GM18868 (cell line): ENCODE results near the gene UMPS.

Source experiments
- ATAC-seq: cut with Tn5 transposase; IDR thresholded peaks from one replicate; pipeline ENCODE4 v1.9.1; 2021; ENCODE audit warnings: mild to moderate bottlenecking, moderate library complexity; ENCODE audit not compliant: unreplicated experiment

UMPS gene

DNA sequence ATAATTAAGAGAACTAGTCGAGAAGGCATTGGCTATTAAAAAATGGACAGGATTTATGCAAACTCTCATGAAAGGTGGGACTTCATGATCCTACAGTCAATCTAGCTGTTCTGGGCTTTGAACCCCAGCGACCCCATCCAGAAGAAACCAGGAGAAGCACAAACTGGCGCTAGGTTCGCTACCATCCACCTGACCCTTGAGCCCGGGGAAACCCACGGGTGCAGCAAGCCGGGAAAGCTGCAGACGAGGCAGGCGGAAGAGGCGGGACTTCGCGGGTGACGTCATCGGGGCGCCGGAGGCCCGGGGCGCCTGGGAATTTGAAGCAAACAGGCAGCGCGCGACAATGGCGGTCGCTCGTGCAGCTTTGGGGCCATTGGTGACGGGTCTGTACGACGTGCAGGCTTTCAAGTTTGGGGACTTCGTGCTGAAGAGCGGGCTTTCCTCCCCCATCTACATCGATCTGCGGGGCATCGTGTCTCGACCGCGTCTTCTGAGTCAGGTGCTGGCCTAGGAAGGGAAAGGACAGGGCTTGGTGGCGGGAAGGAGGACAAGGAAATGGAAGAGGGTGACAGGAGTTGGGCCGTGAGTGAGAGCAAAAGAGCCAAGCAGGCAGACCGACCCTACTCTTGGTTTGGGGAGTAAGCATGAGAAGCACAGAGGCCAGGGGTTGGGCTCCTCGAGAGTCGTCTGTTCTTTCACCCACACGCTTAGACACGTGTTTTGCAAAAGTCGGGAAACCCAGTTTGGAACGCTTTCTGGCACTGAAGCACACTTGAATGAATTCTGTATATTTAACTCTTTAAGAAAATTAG lies at the start of gene UMPS:
TSS of gene UMPS (plus strand) at position 324 of the 812 bp plus-strand sequence. CDS start at position 344, 20 bp downstream.
- ATAC-seq, result peak; percentile 96

GRCh38 chr3:124680521-124680920 lies 49.7 kb upstream of the UMPS start:
- ATAC-seq, result no peak

DNA sequence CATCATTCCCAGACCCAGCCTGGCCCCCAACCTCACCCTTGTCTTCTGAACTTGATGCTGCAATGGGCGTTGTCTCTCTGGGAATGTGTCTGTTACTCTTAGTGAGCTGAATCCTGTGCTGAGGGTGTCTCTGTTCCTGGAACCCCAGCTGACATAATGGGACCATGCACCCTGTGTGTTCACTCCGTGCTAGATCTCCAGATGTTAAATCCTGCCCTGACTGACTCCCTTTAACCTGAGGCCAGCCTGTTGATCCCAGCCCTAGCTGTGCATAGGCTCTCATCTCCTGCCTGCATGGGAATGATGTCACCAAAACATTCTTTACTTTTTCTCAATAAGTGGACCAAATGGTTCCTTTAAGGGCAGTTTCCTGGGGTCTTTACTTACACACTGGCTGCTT lies 48.0 kb upstream of the UMPS start:
- no peak for ATAC-seq

- ATAC-seq, result no peak
Measured at GRCh38 chr3:124684459-124684858, 45.8 kb upstream of the UMPS start.

- no peak for ATAC-seq
Measured at GRCh38 chr3:124685067-124685466, 45.2 kb upstream of the UMPS start.

DNA sequence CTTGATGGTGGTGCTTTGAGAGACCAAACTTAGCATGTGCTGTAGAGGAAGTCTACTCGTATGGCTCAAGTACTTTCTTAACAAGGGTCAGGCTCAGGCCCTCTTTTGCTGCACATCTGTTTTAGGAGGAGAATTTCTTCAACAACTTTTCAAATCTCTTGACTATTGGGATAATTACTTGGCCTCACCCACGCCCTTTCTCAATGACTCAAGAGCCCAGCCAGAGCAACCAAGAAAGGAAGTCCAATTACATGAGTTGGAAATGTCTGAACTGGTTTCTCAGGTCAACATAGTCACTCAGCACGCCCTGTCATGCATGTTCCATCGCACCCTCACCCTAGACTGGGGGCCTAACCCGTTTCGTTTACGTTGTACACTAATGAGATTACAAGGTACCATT lies 44.8 kb upstream of the UMPS start:
- ATAC-seq, result no peak

DNA sequence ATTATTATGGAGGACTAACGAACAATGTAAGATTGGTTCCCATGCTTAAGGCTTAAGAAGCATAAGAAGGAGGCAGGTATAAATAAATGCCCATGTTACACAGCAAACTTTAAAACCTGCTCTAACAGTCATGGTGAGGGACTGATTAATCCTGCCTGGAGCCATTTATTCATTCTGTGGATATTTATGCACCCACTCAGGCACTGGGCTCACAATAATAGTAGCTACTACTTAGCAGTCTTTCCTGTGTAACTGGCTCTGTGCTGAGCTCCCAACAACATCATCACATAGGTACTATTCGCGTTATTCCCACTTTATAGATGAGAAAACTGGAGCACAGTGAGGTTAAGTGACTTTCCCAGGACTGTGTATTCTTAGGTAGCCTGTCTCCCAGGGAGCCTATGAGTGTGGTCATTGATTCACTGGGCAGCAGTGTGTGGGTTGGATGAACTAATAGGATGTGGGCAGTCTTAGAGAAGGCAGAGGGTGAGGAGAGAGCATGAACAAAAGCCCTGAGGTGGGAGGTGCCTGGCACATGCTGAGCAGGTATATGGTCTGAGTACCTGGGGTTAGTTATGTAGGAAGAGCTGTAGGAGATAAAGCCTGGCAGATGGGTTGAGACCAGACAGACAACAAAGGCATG lies 44.1 kb upstream of the UMPS start:
- ATAC-seq, result no peak

- ATAC-seq, result peak; percentile 68
Measured at GRCh38 chr3:124688581-124689454, 41.4 kb upstream of the UMPS start.

DNA sequence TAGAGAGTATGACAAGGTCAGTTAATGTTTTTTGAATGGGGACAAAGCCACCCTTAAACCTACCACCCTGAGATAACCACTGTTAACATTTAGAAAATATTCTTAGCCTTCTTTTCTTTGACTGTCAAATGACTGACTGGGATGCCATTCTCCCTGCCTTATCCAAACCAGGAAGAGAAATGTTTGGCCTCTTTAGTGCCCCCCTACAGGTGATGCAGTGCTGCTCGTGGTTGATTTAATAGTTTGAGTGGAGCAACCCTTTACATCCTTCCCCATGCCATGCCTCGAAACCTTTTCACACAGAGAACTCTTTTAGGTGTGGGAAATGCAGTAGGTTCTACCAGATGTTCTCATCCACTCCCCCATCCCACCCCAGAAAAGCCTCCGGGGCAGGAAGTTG lies 38.7 kb upstream of the UMPS start:
- ATAC-seq, result no peak

DNA sequence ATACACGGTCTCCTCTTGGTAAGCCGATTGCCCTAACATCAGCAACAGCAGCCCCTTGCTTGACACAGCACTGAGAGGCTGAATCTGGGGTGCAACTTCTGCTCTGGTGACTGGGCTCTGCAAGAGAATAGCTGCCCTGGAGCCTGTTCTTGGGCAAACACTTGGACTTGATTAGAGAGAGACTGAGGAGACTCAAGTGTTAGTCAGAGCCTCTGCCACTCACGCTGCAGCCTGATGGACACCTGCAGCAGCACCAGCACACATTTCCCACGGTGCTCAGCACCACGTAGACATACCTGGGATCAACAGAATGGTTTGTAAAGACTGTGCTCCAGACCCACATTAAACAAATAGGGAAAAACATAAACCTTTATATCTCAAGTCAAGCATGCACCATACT lies 35.8 kb upstream of the UMPS start:
- no peak for ATAC-seq

GRCh38 chr3:124695369-124695768 lies 34.9 kb upstream of the UMPS start:
- ATAC-seq, result no peak

GRCh38 chr3:124696006-124696405 lies 34.2 kb upstream of the UMPS start:
- no peak for ATAC-seq

DNA sequence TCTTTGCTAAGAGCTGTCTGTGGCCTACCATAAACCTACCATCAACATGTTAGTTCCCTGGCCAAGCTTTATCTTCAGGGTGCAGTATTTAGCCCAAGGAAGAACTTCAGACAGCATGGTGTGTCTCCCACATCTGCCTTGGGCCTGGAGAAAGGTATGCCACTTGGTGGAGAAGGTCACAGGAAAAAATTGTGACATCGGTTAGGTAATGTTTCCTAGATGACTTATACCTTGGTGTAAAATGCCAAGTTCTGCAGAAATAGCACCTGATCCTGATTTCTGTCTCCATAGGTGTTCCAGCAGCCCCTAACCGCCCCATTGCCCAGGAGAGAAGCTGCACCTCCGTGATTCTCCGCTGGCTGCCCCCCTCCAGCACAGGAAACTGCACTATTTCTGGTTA lies 33.0 kb upstream of the UMPS start:
- ATAC-seq, result no peak

GRCh38 chr3:124698030-124698770 lies 32.1 kb upstream of the UMPS start:
- no peak for ATAC-seq

DNA sequence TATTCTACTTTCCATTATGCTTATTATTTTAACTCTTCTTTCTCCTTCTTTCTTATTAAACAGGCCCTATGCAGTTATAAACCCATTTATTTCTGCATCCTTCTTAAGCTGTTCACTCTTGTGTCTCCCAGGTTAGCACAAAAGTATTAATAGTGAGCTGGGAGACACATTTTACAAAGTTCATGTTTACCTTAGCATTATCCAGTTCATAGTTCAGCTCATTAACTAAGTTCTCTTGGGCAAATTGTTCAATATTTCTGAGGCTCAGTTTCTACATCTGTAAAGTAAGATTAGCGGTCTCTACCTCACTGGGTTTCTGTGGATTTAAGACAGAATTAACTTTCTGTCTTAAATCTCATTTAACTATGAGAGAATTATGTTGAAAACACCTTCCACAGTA lies 31.2 kb upstream of the UMPS start:
- no peak for ATAC-seq

- no peak for ATAC-seq
Measured at GRCh38 chr3:124699686-124700396, 30.4 kb upstream of the UMPS start.

GRCh38 chr3:124700880-124701684 lies 29.2 kb upstream of the UMPS start:
- no peak for ATAC-seq

- no peak for ATAC-seq
Measured at GRCh38 chr3:124701687-124702086, 28.6 kb upstream of the UMPS start.

GRCh38 chr3:124702950-124703349 lies 27.3 kb upstream of the UMPS start:
- ATAC-seq, result no peak
